Measurements from ENCODE around the gene ATP6V1C2.
"Not testable (repeated sequence)": the region's sequence is repeated elsewhere in the genome, so short reads cannot be mapped to it uniquely, and the experiment has no call there.

Gene ATP6V1C2

DNA sequence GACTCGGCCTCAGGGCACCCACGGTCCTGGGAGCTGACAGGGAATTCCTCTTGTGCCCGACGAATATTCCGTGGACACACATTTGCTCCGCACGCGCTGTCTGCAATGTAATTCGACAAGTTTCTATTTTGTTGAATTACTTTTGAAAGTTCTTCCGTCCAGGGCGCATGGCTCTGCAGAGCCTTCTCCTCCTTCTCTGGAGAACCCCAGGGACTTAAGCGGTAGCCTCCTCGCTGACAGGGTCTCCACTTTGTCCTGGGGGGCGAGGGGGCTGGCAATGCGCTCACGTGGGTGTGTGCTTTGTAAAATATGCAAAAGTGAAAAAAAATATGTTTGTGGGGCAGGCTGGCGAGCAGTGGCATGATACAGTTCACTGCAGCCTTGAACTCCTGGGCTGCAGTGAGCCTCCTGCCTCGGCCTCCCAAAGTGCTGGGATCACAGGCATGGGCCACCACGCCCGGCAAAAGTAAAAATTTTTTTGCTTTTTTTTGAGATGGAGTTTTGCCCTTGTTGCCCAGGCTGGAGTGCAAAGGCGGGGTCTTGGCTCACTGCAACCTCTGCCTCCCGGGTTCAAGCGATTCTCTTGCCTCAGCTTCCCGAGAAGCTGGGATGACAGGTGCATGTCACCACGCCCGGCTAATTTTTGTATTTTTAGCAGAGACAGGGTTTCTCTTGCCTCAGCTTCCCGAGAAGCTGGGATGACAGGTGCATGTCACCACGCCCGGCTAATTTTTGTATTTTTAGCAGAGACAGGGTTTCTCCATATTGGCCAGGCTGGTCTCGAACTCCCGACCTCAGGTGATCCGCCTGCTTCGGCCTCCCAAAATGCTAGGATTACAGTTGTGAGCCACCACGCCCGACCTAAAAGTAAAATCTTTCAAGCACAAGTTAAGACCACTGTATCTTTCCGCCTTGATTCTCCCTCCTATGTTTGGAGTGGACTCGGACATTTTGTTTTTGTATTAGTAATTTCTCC, 92.0 kb downstream of the ATP6V1C2 start:
- not testable (repeated sequence) for DNase-seq

DNA sequence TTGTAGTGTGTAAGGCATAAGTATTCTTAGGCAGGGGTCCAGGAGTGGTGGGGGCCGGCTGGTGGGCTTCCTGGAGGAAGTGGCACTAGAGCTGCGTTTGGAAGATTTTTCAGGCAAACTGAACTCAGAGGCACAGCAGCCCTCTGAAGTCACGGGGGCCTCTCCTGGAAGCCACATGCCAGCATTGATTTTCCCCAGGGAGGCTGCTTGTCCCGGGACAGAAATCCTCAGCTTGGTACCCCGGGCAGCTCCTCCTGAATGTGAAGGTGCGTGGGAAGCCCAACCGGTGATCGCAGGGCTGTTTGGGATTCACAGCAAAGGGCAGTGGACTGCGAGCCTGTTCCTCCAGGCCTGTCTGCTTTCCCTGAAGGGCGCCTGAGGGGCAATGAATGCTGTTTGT, 92.7 kb downstream of the ATP6V1C2 start:
- DNase-seq: no peak

DNA sequence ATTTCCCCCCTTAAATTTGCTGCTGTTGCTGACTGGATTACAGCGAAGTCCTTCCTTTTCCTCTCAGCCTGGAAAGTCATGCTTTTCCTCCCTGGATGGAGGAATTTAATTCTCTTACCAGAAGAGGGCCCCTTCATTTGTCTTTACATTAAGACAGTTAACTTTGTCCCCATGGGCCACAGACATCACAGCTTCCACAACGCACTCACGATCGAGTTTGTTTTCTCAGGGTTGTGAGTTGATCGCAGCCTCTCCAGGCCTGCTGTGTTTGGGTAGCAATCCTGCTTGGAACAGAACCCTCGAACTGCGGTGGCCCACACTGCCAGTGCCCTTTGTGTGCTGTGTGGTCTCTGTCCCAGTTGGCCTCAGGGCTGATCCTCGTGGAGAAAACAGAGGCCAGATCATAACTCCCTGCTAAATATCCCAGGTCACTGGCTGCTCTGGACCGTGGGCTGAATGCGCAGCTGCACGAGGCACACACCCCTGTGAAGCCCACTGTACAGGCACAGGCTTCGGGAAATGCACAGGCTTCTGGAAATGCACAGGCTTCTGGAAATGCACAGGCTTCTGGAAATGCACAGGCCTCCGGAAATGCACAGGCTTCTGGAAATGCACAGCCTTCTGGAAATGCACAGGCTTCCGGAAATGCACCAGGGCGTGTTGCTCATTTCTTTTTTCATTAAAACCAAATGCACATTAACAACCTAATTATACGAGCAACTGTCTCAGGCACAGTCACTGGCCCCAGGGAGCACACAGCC, 93.3 kb downstream of the ATP6V1C2 start:
- DNase-seq: peak; percentile 28

DNA sequence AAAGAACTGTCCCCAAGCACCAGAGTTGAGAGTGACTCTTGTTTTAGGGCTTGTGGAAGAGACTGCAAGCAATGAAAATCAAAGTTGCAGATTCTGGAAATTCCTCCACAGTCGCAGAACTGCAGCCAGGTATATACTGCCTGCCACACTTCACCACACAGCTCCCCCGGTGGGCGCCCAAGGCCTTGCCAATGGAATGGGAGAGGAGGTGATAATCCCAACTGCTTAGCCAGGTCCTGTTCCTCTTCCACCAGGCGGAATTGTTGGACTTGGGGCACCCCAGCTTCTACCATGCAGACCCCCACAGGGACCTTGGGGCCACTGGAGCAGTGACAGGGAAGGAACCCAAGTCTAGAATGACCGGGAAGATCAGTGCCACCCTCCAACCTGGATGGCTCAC, 96.0 kb downstream of the ATP6V1C2 start:
- DNase-seq: no peak

DNA sequence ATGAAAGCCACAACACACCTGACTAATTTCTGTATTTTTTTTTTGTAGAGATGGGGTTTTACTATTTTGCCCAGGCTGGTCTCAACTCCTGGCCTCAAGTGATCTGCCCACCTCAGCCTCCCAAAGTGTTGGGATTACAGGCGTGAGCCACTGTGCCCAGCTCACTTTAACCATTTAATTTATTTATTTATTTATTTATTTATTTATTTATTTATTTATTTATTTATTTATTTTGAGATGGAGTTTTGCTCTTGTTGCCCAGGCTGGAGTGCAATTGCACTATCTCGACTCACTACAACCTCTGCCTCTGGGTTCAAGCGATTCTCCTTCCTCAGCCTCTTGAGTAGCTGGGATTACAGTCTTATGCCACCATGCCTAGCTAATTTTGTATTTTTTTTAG, 96.9 kb downstream of the ATP6V1C2 start:
- DNase-seq: not testable (repeated sequence)

DNA sequence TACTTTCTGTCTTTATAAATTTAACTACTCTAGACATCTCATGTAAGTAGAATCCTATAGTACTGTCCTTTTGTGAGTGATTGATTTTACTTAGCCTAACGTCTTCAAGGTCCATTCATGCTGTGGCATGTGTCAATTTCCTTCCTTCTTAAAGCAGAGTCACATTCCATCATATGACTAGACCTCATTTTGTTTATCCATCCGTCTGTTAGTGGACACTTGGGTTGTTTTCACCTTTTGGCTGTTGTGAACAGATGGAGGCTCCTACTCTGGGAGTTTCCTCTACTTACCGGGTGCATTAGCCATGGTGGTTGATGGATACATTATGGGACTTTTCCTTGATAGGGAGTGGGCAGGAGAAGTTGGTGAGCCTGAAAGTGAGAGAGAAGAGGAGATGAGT, 97.6 kb downstream of the ATP6V1C2 start:
- no peak for DNase-seq

DNA sequence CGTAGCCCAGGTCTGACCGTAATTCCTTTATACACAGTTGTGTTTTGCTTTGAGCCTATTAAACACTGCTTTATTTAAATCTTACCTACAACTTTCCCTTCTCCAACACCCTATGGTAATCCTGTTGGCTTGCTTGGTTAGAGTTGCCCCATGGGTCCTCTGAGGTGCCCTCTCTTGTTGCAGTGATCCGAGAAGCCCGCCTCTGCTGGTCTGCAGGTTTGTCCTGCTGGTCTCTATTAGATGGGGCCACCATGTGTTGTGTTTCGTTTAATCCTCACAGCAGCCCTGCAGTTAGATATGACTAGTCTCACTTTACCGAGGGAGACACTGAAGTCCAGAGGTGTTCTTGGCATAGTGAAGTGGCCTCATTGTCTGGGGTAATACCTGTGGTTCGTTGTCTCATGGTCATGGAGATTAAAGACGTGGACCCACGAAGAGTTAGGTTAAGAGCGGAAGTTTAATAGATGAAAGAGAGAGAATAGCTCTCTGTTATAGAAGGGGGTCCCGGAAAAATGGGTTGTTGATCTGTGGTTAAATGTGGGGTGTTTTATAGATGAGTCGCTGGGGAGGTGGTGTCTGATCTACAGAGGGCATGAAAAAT, 98.4 kb downstream of the ATP6V1C2 start:
- DNase-seq: no peak

DNA sequence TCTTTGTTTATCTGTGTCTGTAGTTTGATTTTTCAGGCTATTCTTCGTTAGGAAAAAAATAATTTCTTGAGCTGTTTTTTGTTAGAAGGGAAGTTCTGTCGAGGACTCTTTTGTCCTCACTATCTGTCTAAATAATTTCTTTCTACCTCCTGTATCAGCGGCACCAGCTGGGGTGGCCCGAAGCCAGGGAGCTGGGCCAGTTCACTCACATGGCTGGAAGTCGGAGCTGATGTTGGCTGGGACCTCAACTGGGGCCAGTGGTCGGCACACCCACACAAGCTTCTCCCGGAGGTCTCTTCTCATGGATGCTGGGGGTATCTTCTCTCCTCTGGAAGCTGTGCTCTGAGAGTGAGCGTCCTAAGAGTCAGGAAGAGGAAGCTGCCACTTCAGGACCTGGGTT, 99.1 kb downstream of the ATP6V1C2 start:
- no peak for DNase-seq

DNA sequence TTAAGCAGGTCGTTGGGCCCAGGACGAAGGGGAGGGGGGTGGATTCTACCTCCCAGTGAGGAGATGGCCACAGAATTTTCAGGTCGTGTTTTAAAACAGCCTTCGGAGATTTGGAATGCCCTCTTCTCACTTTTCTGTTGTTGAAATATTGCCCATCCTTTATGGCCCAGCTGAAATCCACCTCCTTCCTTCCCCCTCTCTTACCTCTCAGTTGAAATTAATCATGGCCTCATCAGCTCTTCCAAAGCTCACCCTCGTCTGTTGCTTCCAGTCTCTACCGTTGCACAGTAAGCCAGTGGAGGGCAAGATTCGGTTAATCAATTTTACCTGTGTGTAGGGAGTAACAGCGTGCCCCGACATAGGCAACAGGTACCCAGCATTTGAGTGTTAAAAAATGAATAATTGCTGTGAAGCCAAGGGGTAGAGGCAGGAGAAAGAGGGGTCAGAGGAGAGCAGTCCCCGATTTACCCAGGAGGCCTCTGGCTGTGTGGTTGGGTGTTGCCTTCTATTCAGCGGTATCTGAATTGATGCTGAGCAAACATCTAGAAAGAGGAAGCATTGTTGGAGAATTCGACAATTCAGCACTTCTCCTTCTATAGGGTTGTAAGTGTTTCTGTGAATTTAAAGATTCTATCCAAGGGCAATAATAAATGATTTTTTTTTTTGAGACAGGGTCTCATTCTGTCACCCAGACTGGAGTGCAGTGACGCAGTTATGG, 99.7 kb downstream of the ATP6V1C2 start:
- DNase-seq: no peak

DNA sequence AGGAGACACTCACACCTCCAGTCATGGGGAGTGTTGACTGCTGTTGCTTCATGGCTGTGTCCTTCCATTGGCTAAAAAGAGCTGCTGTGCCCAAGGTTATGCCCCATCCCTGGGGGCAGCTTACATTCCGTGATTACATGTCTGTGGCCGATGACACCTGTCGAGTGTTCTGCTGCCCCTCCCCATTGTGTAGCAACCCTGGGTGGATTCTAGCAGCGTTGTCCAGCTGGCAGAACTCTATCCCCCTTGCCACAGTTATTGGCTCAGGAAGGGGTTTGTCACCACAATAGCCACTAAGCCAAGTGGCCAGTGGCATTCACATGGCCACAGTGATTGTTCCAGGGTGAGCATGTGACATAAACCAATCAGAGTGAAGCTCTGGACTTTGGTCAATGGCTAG, 102.8 kb downstream of the ATP6V1C2 start:
- DNase-seq: no peak

DNA sequence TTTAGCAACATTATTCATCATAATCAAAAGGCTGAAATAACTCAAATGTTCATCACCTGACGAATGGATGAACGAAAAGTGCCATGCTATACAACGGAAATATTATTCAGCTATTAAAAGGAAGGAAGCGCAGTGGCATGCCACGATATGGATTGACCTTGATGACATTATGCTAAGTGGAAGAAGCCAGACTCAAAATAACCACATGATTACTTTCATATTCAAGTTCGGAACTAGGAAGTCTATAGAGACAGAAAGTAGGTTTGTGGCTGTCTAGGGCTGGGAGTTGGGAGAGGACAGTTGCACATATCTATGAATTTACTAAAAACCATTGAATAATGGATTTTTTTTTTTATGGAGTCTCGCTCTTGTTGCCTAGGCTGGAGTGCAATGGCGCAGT, 104.6 kb downstream of the ATP6V1C2 start:
- DNase-seq: no peak

DNA sequence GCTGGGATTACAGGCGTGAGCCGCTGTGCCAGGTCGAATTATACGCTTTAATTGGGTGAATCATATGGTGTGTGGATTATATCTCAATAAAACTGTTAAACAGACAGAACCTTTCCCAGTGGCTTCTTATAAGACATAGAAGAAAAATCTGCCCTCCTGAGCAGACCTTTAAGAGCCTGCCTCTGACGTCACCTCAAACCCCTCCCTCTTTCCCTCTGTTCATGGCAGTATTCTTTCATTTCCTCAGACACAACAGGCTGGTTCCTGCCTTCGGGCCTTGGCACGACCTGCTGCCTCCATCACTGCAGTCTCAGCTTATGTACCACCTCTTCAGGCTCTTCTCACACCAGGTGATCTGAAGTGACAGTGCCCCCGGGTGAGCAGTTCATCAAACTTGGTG, 105.2 kb downstream of the ATP6V1C2 start:
- no peak for DNase-seq

DNA sequence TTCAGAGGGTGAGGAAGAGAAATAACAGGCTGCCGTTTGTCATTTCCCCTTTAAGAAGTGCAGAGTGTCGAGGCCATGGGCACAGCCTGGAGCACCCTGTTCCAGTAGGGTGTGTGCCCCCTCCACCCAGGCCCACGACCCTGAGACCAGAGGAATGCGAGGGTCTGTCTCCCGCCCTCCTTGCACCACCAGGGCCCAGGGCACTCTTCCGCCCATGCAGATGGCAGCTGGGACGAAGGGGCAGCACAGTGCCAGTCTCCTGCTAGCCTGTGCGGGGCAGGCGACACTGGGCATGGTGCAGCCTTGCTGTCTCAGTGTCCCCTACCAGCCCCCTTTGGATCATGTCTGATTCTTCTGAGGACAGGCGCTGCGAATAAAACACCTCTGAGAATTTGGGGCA, 106.9 kb downstream of the ATP6V1C2 start:
- no peak for DNase-seq

DNA sequence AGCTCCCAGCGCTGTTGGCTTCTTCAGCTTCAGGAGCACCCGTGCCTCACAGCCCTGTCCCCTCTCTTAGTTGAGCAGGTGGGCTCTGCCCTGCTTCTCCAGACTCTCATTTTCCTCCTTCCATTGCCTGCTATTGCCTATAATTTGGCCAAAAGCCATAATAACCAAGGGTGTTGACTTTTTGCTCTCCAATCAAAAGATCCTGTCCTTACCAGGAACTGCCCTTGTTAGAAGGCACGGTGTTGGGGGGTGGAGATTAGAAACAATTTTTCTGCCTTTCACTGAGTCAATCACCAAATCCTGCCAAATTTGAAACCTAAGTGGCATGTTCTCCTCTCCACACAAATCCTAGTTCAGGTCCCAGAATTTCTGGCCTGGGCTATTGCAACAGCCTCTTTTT, 107.9 kb downstream of the ATP6V1C2 start:
- no peak for DNase-seq

DNA sequence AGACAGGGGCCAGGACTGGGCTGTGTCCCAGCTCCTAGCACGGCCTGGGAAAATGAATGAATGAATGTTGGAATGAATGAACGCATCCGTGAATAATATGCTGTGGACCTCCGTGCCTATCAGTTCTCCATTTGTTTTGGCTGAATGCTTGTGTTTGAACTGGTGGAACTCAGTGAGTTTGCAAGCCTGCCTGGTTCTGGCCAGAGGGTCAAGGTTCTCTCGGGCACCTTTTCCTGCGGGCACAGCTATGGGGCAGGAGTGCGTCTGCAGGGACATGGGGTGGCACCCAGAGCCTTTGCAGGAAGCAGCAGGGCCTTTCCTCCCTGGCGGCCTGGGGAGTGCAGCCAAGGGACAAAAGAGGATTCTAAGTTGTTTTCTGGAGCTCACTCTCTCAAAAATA, 108.8 kb downstream of the ATP6V1C2 start:
- DNase-seq: no peak

DNA sequence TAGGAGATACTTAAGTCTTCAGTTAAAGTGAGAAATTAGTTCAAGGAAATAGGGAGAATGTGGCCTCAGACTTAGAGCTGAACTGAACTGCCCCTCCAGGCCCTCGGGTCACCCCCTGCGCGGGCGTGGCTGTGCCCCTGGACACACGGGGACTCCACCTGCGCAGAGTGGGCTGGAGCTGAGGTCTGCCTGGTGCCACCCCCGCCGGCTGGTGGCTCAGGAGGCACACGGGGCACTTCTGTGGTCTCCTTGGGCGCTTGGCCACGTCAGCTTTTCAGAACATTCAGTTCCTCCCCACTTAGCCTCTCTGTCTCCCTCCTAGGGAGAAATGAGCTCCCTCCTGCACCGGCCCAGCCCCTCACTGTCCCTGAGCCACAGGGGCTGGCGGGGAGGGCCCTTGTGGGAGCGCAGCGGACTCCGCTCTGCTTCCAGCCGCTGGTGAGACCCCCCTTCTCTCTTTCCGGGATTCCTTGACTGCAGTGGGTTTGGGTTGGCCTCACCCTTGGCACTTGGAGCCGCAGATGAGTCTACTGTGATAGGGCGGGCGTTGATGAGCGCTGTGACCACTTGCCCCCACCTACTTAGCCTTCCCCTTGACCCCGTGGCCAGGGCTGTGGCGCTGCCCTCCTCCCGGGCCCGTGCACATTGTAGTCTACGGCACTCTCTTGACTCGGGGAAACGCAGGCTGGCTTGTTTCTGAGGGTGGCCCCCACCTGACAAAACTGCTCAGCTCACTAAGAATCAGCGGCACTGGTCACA, 109.4 kb downstream of the ATP6V1C2 start:
- no peak for DNase-seq

DNA sequence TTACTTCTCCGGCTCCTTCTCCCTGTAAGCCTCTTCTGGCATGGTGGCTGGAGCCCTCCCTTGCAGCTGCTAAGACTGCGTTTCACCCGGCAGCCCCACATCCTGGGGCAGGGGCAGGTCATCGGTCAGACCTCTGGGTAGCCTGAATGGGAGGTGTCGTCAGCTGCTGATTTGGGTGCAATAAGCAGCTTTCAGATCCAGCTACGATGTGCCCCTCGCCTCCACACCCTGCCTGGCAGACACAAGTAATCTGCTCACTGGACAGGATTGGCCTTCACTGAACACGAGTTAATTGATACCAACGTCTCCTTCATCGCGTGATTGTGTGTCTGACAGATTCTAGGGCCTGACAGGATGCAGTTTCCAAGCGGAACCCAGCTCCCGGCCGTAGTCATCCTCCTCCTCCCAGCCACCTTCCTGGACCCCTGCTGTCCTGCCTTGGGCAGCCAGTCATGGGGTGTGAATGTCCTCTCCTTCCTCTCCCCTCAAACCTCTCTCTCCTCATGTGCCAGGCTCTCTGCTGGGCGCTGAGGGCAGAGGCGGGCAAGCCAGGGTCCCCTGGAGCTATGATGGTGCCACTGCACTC, 110.1 kb downstream of the ATP6V1C2 start:
- no peak for DNase-seq

DNA sequence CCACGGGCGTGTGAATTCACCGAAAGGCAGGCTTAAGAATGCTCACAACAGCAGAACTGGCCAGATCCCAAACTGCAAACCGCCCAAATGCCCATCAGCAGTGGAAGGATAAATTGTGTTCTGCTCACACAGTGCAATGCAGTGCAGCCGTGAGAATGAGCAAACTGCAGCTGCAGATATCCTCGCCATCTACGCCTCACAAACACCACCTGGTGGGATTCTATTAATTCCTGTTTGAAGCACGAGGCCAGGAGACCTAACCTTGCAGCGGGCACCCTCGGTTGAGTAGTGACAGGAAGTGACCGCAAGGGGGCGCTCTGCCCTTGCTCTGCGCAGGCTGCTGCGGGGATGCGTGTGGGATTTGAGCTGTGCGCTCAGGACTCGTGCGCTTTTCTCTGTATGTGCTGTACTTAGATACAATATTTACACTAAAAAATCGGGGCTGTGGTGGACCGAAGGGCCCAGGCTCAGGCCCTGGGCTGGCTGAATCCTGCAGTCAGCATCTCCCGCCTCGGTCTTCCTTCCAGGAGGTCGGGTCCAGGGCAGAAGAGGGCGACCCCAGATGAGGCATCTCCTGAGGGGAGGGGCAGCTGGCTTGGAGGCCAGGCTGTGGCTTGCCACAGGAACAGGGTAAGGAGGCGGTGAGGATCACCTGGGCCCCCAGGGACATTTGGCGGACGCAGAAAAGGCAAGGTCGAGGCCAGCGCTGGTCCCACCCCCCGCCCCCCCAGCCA, 110.9 kb downstream of the ATP6V1C2 start:
- peak; percentile 72 for DNase-seq

DNA sequence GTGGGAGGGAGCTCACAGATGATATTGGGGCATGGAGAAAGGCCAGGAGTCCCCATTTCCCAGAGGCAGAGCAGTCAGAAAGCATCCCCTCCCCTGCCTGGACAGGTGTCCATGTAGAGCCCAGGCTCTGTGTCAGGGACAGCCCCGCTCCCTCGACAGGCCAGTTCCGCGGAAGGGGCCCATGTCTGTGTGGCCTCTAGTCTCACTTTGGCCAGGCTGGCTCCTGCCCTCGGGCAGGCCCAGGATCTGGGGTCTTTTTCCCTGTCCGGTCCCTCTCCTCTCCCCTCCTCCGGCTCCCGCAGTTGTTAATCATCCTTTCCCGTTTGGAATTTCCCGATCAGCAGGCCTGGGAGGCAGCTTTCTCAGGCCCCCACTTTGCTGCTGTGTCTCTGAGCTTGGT, 111.6 kb downstream of the ATP6V1C2 start:
- no peak for DNase-seq

DNA sequence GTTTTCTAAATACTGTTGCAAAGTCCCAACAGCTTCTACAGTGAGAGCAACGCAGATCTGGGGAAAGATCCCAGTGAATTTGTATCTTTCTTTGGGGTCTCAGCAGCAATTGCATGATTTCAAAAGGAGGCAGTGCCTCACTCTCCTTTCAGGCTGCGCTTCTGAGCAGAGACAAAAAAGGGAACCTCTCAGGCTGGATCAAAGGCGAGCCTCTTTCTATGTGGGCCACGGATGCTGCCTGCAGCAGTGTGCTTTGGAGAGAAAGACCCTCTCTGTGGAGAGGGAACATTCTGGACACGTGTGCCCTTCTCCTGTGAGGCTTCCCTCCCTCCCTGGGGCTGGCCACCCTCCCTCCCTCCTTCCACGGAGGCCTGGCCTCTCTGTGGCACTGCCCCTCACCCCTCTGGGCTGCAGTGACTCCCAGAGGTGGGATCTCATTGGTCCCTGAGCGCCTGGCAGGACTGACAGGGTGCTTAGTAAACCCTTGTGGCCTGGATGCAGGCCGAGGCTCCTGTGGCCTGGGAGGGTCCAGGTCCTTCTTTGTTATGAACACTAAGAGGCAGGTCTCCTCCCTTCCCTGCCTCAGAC, 112.7 kb downstream of the ATP6V1C2 start:
- DNase-seq: no peak
